HG03039 (cell line): ENCODE data around the gene PARD3B.

Experiments used
- ATAC-seq: cut with Tn5 transposase; IDR thresholded peaks from one replicate; pipeline ENCODE4 v1.9.1; 2021; ENCODE audit warnings: mild to moderate bottlenecking, moderate library complexity; ENCODE audit not compliant: unreplicated experiment

Gene PARD3B

DNA sequence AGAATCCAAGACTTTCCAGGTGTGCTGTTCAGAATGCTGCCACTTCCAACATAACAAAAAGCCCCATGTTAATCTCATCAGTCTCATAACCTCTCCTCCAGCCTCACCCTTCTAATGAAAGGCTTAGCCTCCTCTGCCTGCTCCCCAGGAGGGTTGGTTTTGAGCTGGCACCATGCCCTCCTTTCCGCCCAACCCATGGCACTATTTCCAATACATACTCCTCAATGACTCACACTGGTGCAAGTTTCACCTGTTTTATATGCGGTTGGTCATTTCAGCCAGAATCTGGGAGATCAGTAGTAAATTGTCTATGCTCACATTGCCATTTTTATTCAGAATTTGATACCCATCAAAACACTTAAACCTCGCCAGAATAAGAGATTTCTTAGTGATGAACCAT, 979.4 kb downstream of the PARD3B start:
- no peak for ATAC-seq

DNA sequence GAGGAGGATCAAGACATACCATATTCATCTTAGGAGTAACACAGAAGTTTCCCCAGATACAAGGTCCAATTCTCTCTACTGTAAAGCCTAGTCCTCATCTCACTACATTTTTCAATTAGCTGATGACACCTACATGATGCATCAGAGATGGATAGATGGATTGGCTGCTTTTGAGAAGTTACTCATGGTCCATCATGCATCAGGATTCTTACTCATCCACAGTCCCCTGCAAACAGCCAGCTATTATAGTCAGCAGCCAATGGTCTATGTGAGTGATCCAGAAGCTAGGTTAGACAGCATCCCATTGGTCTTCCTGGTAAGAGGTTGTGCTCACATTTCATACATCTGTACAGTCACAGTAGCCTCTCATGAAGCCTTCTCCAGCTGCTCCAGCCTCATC, 982.5 kb downstream of the PARD3B start:
- ATAC-seq, result no peak

DNA sequence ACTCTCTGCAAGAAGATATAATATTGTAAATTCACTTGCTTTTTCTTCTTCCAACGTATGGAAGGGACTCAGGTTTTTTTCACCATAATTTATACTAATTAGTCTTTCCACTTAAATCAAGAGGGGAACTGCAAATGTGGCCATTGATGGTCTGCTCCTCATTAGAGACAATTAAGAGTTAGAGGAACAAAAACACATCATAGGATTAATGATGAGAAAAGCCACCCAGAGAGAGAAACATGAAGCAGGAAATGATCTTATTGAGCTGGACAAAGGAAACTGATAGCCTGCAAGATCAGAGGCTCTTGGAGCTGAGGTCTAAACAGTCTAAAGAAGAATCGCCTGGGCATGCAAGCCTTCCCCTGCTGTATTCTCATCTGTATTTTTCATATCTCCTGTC, 985.8 kb downstream of the PARD3B start:
- ATAC-seq, result no peak

DNA sequence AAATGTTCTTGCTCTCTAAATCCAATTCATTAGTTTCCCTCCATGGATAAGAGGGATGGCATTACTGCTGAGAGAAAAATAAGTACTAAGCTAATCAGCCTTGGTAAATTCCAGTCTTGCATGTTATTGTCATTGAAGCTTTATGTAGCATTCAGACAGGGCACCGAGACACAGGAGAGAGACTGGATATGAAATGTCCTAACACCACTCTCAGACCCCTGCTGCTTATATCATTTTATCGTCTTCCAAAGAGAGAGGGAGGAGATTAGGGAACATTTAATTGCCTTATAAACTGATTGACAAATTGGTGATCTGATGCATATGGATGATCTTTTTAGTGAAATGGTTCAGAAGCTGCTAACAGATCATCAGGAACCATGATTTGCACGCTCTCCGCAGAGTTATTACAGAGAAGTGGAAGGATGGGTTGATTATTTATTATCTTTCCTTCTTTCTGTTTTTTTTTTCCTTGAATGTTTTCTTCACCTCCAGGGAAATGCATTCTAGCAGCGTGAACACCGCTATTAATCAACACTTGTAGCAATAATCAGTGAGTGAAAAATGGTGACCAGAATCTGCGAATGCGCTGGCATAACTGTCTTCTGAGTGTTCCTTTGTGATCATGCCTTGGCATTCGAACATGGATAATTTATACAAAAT, 986.3 kb downstream of the PARD3B start:
- no peak for ATAC-seq

DNA sequence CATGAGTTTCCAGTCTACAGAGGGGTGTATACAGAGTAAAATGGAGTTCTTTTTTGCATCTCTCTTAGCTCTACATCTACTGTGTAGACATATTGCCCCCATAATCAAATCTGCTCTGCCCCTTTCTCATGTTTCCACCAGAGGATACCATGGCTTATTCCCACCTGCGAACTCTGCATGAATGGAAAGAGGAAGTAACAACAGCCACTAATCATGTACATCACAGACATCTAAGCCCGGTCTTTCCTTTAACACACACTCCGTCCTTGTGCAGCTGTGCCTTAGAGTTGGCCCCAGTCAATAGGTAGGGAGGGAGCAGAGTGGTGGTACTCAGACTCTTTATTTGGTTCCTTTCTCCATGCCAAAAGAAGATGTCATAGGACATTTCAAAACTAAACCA, 989.7 kb downstream of the PARD3B start:
- ATAC-seq, result no peak

DNA sequence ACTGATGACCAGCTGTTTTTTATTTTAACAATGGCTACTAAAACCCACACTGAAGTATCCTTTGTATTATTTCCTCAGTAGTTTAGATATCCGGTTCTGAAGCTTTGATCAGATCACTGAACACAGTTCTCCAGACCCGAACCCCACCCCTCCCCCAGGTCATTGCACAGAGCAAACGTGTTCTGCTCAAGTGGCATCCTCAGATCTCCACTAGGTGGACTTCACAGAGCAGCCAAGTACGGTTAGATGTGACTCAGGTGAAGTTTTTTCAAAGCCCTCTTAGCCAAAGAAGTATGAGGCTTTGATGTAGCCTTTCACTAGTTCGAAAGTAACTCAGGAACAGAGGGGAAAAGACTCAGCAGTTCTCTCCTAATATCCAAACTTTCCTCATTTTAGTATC, 994.3 kb downstream of the PARD3B start:
- ATAC-seq, result no peak

DNA sequence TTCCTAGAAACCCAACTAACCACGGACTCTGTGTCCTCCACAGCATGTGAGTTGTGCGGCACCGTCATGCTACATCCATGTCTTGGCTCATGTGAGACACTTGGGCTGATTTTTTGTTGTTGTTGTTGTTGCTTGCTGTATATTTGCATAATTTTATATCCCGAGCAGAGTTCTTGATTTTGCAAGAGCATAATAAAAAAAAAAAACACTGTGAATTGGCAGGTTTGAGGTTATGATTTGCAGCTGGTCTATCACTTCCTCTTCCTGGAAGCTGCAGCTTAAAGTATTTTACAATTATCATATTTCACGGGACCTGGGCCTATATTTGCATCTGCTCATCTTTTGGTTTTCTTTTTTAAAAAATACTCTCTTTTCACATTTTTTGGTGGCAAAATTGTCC, 994.8 kb downstream of the PARD3B start:
- no peak for ATAC-seq

DNA sequence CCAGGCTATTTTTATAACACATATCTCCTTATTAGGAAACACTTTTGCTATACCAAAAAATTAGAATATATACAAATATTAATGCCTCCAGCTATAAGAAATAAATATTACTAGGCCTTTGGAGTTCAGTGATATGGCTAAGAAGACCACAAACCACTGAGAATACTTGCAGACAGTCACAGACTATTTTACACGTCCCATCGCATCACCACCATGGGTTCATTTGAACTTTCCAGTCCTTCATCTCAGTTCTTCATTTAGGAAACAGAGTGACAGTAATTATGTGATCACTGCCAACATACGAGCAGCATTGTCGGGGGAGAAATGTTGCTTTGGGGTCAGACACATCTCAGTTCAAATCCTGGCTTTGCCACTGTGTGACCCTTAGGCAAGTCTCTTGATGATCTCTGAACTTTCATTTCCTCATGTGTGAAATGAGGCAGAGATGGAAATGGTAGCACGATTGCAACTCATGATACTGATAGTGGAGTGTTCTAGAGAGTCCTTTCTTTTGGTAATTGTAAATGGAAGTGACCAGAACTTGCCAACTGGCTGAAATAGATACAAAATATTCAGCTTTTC, 998.1 kb downstream of the PARD3B start:
- ATAC-seq, result no peak

DNA sequence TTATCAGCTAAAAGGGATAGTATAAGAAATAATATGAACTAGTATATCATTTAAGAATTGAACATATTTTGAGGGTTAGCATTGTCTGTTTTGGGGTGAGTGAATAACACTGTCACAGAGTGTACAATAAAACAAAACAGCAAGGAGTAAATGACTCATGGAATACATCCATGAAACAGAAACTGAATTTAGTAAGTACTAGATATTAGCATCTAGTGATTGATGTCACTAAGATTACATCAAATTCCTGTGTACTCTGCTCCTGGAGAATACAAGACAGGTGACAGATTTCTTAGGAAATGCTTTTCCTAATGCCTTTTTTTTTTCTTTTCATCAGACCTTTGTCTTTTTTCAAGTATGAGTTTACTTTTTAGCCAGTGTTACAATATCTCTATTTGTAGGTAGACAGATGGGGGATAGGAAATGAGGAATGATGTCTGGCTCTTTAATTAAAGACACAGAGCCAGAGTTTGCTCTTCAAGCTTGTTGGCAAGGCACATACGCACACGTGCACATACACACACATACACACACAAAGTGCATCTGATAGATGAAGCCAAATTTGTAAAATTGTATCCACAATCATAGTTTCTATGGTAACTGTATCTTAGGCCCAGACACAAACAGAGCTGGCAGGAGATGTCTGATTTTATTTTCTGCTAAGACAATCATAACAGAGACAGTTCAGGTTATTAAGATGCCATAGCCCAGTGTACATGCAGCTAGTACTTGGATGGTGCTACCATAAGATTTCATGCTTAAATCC, 998.8 kb downstream of the PARD3B start:
- ATAC-seq, result no peak

DNA sequence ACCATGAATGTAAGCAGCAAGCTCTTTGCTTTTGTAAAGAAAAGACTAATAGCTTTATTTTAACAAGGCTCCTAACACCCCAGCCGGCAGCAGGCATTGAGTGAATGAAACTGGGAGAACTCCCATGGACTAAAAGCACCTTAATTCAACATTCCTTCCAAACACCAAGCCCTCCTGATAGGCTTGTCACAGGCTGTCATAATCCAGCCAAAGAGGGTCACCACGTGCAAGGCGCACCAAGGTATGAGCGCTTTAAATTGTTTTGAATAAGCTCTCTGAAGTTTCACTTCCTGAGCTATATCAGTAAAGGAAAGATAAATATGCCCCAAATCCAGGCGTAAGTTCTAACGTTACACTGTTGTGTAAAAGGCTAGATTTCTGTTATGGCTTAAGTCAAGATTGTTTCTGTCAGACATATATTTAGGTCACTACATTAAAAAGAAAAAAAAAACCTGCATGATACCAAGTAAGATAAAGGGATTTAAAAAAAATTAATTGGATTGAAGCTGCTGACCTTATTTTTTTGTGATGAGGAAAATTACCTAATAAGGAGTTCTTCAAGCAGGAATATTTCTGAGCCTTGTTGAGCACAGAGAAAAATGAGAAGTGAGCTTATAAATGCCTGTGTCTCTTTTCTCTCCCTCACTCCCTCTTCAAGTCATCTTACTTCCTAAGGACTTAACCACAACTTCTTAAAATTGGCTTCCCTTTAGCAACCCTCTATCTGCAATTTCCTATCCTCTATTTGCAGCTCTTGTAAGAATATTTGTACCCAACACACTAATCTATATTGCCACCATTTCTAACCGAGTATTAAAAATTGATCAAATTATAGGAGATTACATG, 1000.9 kb downstream of the PARD3B start:
- no peak for ATAC-seq

DNA sequence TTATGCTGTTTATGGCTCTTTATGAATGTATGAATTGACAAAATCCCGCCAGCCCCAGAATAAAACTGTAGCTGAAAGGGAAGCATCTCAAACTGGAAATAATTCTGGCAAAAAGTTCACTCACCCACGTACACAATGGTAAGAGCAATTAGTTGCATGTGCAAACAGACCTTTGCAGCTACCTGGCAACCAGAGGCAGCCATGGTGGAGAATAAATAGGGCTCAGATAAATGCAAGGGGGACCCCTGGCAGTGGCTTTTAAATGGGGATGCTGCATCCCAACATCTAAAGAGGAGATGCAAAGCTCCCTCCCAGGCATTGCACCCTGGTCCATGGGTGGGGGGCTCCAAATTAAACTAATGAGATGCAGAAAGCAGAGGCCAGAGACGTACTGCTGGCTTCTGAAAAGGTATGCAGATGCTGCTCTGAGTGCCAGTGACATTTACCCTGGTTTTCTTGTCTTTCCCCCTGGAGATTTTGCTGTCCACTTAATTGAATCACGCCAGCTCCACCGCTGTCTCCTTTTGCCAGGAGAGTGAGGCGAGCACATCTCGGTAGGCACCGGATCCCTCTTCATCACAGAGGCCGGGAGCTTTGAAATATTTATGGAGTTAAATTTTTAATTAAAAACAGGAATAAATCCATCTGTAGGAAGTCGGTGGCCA, 1010.4 kb downstream of the PARD3B start:
- no peak for ATAC-seq

DNA sequence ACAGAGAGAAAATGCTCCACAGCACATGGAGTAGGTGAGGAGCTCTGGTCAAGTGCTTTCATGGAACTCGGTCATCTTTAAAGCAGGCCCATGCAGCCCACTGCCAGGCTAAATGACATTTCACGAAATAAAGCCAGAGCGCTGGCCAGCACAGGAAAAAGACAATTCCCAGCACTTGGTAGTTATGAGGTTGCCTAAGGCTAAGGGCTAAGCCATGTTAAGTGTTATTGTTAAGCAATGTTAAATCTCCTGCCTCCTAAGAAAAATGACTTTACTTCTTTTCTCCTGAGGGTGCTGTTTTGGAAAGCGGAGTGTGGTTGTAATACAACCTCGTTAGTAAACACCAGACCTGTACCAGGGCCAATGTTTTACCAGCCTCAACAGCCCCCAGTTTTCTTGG, 1011.1 kb downstream of the PARD3B start:
- ATAC-seq, result no peak

DNA sequence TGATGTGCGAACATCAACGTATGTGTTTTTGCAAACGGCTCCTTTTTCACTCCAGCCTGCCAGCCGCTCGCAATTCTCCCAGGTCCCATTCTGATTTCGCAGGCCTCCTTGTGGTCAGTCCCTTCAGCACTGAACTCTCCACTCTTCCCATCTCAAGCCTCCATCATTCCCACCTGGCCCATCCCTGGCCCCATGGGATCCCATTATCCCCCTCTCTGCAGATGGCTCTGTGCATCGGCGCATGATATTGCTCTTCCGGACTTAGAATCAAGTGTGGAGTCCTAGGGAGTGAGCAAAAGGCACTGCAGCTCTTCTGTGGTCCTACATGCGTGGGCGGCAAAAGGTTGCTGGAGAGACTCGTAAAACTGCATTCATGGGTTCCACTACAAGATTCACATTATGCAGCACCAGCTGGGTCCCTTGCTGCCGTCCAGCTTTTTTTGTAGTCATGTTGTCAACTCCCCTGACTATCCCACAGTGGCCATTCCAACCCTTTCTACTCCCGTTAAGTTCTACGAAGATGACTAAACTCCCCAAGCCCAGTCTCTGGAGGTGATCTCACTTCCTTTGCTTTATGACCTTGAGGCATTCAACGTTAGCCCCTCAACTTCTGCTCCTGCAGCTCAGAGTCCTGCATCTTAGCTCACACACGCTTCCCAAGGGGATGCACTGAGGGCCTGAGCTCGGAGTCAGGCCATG, 1011.7 kb downstream of the PARD3B start:
- no peak for ATAC-seq

DNA sequence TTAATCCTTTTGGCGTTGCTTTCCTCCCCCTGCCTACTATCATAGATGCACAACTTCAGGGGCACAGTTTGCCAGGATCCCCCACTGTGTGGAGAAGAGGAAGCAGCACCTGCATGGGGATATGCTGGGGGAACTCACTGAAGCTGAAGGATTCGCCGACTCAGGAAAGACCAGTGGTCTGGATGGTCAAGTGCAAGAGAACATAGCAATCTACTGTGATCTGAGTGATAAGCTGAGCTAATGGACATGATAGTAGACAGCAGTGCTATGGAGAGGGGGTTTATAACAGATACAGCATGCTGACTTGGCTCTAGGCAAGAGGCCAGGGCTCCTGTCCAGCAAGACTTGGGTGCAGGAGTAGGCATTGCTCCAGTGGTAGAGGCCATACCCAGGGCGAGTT, 1012.6 kb downstream of the PARD3B start:
- no peak for ATAC-seq

DNA sequence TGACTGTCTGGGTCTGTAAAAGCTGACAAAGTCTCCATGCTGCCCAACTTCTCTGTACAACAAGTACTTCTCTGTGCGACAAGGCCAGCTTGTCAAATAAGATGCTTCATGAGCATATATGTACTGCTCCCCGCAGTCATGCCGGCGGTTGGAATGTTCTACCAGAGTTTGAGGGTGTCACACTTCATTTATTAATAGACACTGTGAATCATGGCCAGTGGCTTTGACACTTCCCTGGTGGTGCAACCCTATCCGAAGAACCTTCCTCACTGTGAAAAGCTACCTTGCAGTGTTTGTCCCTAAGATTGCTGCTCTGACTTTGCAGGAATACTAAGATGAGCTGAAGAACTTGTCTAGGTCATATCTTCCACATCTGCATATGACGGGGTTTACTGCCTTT, 1016.2 kb downstream of the PARD3B start:
- ATAC-seq, result no peak

DNA sequence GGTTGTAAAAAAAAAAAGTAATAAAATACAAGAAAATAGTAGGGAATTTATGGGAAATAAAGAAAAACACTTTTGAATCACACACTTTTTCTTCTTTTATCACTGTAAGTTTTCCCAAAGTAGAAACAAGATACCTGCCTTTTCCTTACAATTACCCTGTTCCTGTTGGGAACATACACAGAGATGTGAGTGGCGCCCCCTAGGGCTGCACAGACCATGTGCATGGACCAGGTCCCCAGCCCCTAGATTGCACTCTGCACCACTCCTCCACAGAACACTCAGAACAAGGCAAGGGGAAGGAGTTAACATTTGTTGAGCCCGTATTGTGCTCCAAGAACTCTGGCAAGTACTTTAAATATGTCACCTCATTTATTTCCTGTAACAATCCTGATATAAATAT, 1018.4 kb downstream of the PARD3B start:
- ATAC-seq, result no peak

DNA sequence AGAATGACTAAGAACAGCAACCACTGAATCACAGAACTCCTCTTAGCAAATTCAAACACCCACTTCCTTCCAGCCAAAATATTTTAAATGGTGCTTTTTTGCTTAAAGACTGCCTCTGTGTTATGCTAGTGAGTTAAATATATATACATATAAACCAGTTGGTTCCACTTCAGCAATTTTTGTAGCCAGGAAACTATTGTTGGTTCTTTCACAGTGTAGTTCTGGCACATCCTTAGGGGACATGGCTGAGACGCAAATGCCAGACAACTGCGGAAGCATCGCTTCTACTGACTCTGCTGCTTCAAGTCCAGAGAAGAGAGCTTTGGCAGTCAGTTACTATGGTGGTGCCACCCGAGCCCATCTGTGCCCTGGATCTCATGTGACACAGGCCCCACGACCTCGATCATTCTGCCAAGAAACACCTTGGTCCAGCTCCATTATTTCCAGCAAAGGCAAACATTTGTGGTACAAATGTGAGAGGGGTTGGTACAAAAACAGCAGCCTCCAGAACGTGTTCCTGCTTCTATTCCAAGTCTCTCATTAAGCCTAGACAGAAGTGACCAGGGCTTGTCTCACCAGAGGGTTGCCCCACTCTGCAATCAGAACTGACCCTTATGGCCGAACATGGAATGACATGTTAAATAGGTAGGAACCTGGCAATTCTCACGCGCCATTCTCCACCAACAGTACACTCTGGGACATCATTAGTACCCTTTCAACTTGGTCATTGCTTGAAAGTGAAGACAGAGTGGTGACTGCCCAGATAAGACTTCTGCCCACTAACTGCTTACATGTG, 1019.3 kb downstream of the PARD3B start:
- no peak for ATAC-seq

DNA sequence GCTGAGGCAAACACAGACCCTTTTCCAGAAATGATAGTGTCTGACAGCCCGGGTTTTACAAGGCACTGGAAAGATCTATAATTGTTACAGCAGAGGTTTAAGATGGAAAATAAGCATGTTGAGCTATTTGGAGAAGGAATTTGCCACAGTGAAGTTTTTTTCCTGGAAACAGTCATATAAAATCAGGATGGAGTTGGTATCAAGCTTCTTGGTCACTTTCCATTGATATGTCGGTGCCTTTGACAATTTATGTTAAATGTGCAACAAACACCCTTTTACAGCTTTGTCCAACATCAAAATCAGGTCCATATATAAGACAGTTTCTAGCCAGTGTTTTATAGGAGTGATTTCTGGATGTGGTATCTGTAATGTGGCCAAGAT, 1019.9 kb downstream of the PARD3B start:
- no peak for ATAC-seq

DNA sequence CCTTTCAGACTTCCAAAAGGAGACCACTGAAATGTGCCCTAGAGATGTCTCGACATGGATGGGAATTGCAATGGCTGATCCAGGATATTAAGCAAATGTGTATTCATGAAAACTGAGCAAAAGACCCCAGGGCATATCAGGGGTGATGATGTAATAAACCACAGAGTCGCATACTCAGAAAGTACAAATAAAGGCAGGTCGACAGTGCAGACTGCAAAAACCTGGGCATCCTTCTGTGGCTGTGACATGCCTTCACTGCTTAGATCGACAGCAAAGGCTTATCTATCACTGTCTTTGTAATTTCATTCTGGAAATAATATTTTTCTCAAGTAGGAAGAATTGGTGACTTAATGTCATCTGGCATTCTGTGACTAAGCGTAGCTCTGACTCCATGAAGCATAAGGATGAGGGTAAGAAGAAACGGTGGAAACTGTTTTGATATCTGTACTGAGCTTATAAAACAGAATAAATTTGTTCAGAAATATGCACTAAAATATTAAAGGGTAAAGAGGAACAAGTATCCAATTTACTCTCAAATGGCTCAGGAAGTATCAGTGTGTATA, 1021.4 kb downstream of the PARD3B start:
- ATAC-seq, result no peak
